ENCODE data around the gene IQSEC1.

Gene IQSEC1

DNA sequence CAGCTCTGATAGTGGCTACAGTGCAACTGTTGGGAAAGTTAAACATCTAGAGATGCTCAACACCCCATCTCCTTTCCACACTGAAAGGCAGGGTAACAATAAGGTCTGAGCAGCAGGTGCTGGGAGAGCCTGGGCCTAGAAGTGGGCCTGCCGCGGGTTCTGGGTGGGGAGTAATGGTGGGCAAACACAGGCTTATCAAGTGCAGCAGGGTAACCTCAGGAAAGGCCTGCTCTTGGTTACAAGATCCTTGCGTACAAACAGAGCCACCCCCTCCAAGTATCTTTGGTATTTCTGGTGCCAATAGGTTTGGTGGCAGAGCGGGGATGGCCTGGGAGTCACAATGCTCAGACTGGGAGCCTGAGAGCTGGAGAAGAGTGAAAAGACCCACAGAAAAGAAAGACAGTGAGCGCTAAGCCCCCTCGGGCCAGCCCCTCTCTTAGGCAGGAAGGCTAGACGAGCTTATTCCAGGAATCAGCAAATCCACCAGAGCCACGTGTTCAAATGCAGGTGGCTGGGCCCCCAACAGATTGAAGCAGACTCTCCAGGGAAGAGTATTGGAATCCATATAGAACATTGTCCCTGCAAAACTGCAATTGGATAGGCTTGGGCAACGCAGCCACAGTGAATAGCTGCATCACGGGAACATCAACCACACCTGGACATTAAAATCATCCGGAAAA is 2.7 kb downstream of the IQSEC1 start:
- in situ Hi-C loops (cut with MboI; ENCODE audit: low pct_unique_long_range_greater_than_20kb, low sequenced_read_pairs, unreplicated experiment): no loop called here
- no peak for DNase-seq (ENCODE audit: low spot score)

DNA sequence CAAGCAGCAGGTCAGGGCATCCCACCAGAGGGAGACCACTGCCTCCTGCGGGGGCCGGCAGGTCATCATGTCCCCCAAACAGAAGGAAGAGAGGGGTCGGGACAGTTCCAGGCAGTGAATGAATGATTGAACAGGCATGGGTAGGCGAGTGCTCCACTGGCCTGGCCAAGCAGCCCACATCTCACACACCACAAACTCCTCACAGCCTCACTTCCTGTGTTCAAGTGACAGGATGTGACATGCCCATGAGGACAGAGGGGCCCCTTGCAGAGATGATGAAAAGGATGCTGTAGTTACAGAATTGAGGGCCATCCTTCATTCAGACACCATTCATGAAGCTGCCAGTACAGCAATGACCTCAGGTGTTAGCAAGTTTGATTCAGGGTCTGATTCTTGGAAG is 3.7 kb downstream of the IQSEC1 start:
- TF ChIP-seq, protein P1, sequence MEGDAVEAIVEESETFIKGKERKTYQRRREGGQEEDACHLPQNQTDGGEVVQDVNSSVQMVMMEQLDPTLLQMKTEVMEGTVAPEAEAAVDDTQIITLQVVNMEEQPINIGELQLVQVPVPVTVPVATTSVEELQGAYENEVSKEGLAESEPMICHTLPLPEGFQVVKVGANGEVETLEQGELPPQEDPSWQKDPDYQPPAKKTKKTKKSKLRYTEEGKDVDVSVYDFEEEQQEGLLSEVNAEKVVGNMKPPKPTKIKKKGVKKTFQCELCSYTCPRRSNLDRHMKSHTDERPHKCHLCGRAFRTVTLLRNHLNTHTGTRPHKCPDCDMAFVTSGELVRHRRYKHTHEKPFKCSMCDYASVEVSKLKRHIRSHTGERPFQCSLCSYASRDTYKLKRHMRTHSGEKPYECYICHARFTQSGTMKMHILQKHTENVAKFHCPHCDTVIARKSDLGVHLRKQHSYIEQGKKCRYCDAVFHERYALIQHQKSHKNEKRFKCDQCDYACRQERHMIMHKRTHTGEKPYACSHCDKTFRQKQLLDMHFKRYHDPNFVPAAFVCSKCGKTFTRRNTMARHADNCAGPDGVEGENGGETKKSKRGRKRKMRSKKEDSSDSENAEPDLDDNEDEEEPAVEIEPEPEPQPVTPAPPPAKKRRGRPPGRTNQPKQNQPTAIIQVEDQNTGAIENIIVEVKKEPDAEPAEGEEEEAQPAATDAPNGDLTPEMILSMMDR (IDR thresholded peaks at IDR 0.05; ENCODE audit: extremely low read depth, insufficient read depth, missing control alignments): no peak
- in situ Hi-C loops (cut with MboI; ENCODE audit: low pct_unique_long_range_greater_than_20kb, low sequenced_read_pairs, unreplicated experiment): no loop called here
- peak; percentile 80 for DNase-seq (ENCODE audit: low spot score)

More for the DNA sequence above, 2.7 kb downstream of the IQSEC1 start:
- TF ChIP-seq, protein P1 (IDR thresholded peaks at IDR 0.05; ENCODE audit: extremely low read depth, insufficient read depth, missing control alignments): no peak

DNA sequence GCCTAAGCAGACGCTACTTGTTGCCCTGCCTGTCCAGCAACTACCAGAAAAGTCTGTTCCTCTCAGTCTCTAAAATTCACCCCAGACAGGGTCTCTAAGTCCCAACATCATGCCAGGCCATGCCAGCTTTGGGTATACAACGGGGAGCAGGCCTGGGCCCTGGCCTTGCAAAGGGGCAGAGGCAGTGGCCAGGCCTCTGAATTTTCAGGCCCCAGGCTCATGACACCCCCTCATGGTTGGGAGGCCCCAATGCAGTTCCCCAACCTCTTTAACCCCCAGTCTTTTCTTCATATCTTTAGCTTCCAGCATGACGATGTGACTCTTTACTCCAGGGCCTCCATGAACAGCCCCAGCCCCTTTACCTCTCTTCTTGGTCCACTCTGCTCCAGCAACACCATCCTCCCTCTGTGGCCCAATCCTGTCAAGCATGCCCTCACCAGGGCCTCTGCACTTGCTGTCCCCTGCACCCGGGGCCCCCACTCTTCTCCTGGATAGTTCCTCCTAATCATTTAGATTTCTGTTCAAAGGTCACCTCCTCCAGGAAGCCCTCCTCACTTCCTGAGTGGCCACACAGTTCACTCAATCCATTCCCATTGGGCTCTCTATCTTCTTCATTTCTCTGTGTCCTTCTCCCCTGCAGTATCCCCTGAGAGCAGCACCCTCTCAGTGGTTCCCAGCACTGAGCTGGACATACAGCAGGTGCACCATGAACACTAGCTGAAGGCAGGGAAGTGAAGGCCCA is 4.8 kb downstream of the IQSEC1 start:
- DNase-seq (ENCODE audit: low spot score): no peak
- TF ChIP-seq, protein P1 (IDR thresholded peaks at IDR 0.05; ENCODE audit: extremely low read depth, insufficient read depth, missing control alignments): peak; percentile 33
- in situ Hi-C loops (cut with MboI; ENCODE audit: low pct_unique_long_range_greater_than_20kb, low sequenced_read_pairs, unreplicated experiment): no loop called here

DNA sequence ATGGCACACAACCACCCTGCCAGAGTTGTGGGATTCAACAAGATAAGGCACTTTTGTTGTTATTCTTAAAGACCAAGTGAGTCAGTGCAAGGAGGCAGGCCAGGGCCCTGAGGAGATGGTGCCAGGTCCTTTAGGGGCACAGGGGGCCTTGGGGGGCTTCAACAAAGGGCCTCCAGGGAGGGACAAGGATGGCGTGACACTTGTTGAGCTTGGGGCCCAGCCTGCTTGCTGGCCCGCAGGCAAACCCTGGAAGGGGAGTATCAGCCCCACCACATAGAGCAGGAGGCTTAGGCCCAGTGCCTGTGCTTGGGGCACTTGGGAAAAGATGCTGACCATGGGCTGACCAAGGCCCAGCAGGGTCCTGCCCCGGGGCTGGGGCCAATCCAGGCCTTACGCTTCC is 5.5 kb downstream of the IQSEC1 start:
- in situ Hi-C loops (cut with MboI; ENCODE audit: low pct_unique_long_range_greater_than_20kb, low sequenced_read_pairs, unreplicated experiment): no loop called here
- TF ChIP-seq, protein P1 (IDR thresholded peaks at IDR 0.05; ENCODE audit: extremely low read depth, insufficient read depth, missing control alignments): no peak
- DNase-seq (ENCODE audit: low spot score): no peak

DNA sequence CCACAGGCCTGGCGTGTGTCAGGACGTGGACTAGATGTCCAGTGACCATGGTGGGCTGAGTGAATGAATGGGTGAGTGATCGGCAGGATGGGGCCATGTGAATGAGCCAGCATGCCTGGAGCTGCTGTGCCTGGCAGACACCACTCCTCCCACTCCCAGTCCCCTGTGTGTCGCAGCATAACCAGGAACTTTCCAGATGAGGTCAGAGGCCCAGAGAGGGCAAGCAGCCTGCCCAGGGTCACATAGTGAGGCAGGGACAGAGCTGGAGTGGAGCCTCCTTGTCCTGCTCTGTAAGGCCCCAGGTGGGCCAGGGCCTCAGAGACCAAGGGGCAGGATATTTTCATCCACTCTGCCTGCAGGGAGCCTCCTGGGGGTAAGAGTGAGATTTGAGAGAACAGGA is 6.4 kb downstream of the IQSEC1 start:
- no peak for DNase-seq (ENCODE audit: low spot score)
- TF ChIP-seq, protein P1 (IDR thresholded peaks at IDR 0.05; ENCODE audit: extremely low read depth, insufficient read depth, missing control alignments): no peak
- in situ Hi-C loops (cut with MboI; ENCODE audit: low pct_unique_long_range_greater_than_20kb, low sequenced_read_pairs, unreplicated experiment): no loop called here

DNA sequence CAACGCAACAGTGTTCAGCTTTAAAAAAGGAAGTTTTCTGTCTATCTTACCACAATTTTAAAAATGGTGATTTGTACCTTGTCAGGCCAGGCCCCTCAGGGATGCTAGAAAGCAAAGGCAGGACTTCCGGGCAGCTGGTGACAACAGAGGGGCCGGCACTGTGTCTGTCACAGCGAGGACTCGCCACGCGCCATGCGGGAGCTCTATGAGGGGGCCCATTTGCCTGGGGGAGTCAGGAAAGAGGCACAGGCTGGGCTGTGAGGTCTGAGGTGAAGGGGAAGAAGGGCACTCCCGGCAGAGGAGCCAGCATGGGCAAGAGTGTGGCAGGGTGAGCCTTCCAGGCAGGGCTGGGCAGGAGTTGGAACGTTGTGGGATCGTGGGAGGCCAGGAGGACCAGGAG is 7.0 kb downstream of the IQSEC1 start:
- in situ Hi-C loops (cut with MboI; ENCODE audit: low pct_unique_long_range_greater_than_20kb, low sequenced_read_pairs, unreplicated experiment): no loop called here
- TF ChIP-seq, protein P1 (IDR thresholded peaks at IDR 0.05; ENCODE audit: extremely low read depth, insufficient read depth, missing control alignments): no peak
- no peak for DNase-seq (ENCODE audit: low spot score)
